ENCODE data around the gene LPAR5. TPM values are rescaled to one million over a fixed set of nuclear protein-coding genes. Genes with fewer than 3 reads are reported as not detected.
A peak's percentile ranks its signal among the peaks of the same experiment; 100 is the strongest.

Gene LPAR5
- total and polyA plus RNA-seq, 7 donors: 0.27 to 16.5 (median 1.5) TPM

DNA sequence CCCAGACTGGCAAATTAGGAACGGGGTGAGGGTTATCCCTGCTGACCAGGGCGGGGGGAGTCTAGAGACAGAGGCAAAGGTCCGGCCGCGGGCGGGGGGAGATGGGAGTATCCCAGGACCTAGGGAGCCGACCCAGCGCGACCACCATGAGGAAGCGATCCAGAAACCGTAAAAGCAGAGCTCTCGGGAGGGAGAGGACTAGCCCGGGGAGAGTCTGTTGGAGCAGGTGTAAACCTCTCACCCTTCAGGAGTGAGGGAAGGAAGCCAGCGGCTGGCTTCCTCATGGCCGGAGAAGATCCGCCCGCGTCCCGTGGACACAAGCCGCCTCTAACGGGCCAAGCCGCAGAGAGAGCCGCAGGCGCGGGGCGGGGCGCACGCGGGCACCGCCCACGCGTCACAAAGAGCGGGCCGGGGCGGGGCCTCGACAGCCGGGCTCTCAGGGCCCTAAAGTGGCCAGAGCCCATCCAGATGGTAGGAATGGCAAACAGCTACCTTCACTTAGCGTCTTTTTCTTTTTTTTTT, 11.4 kb upstream of the LPAR5 start, which contains the start of gene ACRBP:
Gene ACRBP, minus strand, starts transcription at position 350 of the 522 bp plus-strand sequence. Its CDS starts 66 bp downstream, at position 284.
- Histone ChIP-seq H3K27ac (peak within 1 kb of the TSS; percentile 50 to 74 (median 67)), H3K4me3 (peak within 1 kb of the TSS; percentile 38 to 63 (median 54)), H3K27me3 (no peaks in the 10 kb centered on the region), H3K36me3 (peaks cover 7 to 32% (median 18%) of the 10 kb centered on the region in 4 donors), H3K4me1 (peaks cover 0 to 14% (median 3%) of the 10 kb centered on the region in 4 donors), H3K9me3 (no peaks in the 10 kb centered on the region)
- TF ChIP-seq, protein P1, sequence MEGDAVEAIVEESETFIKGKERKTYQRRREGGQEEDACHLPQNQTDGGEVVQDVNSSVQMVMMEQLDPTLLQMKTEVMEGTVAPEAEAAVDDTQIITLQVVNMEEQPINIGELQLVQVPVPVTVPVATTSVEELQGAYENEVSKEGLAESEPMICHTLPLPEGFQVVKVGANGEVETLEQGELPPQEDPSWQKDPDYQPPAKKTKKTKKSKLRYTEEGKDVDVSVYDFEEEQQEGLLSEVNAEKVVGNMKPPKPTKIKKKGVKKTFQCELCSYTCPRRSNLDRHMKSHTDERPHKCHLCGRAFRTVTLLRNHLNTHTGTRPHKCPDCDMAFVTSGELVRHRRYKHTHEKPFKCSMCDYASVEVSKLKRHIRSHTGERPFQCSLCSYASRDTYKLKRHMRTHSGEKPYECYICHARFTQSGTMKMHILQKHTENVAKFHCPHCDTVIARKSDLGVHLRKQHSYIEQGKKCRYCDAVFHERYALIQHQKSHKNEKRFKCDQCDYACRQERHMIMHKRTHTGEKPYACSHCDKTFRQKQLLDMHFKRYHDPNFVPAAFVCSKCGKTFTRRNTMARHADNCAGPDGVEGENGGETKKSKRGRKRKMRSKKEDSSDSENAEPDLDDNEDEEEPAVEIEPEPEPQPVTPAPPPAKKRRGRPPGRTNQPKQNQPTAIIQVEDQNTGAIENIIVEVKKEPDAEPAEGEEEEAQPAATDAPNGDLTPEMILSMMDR (IDR thresholded peaks at IDR 0.05): no peak
- TF ChIP-seq POLR2A (IDR thresholded peaks at IDR 0.05) (no peak), POLR2AphosphoS5 (IDR thresholded peaks at IDR 0.05) (peak; percentile 51 to 73 (median 67)), EP300 (IDR thresholded peaks at IDR 0.05) (no peak)
- peak; percentile 91 for DNase-seq
- 3 to 6% methylated on average over 38 of the region's 38 CpGs for WGBS, 2 donors
- intact Hi-C loops (cut with DNase I): loop anchor here (2.0 kb wide), 1 partner anchor 28 kb away; no protein-coding TSS in a partner anchor

GRCh38 chr12:6646276-6647082, 10.7 kb upstream of the LPAR5 start:
- Histone ChIP-seq H3K4me1 (peaks cover 0 to 14% (median 3%) of the 10 kb centered on the region in 4 donors), H3K9me3 (no peaks in the 10 kb centered on the region), H3K27me3 (no peaks in the 10 kb centered on the region), H3K4me3 (peak overlapping the region; percentile 38 to 63 (median 54)), H3K27ac (peak overlapping the region; percentile 50 to 74 (median 67)), H3K36me3 (peaks cover 7 to 26% (median 14%) of the 10 kb centered on the region in 4 donors)
- 62 to 66% methylated on average over 28 of the region's 28 CpGs for WGBS, 2 donors
- TF ChIP-seq, protein P1 (IDR thresholded peaks at IDR 0.05): no peak
- no peak for TF ChIP-seq EP300 (IDR thresholded peaks at IDR 0.05)
- no peak for TF ChIP-seq POLR2AphosphoS5 (IDR thresholded peaks at IDR 0.05)
- TF ChIP-seq POLR2A (IDR thresholded peaks at IDR 0.05): no peak
- peak; percentile 70 for DNase-seq
- intact Hi-C loops (cut with DNase I): loop anchor here (2.0 kb wide), 1 partner anchor 28 kb away; no protein-coding TSS in a partner anchor

GRCh38 chr12:6644903-6645302, 9.1 kb upstream of the LPAR5 start:
- DNase-seq: no peak

GRCh38 chr12:6644257-6644596, 8.5 kb upstream of the LPAR5 start:
- TF ChIP-seq, protein P1 (IDR thresholded peaks at IDR 0.05): no peak
- peak in 1 of 4 donors; percentile 18 for TF ChIP-seq POLR2AphosphoS5 (IDR thresholded peaks at IDR 0.05)
- peak overlapping the region in 1 of 4 donors; percentile 28 for H3K27ac ChIP-seq
- 52 to 84% methylated on average over 6 of the region's 6 CpGs for WGBS, 2 donors
- peaks cover 0 to 14% (median 3%) of the 10 kb centered on the region in 4 donors for H3K4me1 ChIP-seq
- H3K9me3 ChIP-seq: no peaks in the 10 kb centered on the region
- no peak for DNase-seq
- intact Hi-C loops (cut with DNase I): no loop called here
- no peak overlapping the region for H3K4me3 ChIP-seq
- peaks cover 0 to 4% (median 0%) of the 10 kb centered on the region in 4 donors for H3K36me3 ChIP-seq
- H3K27me3 ChIP-seq: no peaks in the 10 kb centered on the region

More at GRCh38 chr12:6644903-6645302, 9.1 kb upstream of the LPAR5 start:
- H3K4me1 ChIP-seq: peaks cover 0 to 14% (median 3%) of the 10 kb centered on the region in 4 donors
- peaks cover 0 to 10% (median under 1%) of the 10 kb centered on the region in 4 donors for H3K36me3 ChIP-seq
- H3K4me3 ChIP-seq: no peak overlapping the region
- H3K9me3 ChIP-seq: no peaks in the 10 kb centered on the region
- peak overlapping the region in 1 of 4 donors; percentile 28 for H3K27ac ChIP-seq
- no peaks in the 10 kb centered on the region for H3K27me3 ChIP-seq
- WGBS, 2 donors: 8 to 49% methylated on average over 5 of the region's 5 CpGs
- intact Hi-C loops (cut with DNase I): no loop called here
- no peak for TF ChIP-seq POLR2AphosphoS5 (IDR thresholded peaks at IDR 0.05)
- TF ChIP-seq, protein P1 (IDR thresholded peaks at IDR 0.05): peak in 1 of 4 experiments; percentile 17
- no peak for TF ChIP-seq EP300 (IDR thresholded peaks at IDR 0.05)
- no peak for TF ChIP-seq POLR2A (IDR thresholded peaks at IDR 0.05)
